ENCODE data around the gene SCNN1A. TPM values are rescaled to one million over a fixed set of nuclear protein-coding genes. Genes with fewer than 3 reads are reported as not detected.

SCNN1A gene
- total RNA-seq, 1 donor from 2014 or later = 29.2 TPM

DNA sequence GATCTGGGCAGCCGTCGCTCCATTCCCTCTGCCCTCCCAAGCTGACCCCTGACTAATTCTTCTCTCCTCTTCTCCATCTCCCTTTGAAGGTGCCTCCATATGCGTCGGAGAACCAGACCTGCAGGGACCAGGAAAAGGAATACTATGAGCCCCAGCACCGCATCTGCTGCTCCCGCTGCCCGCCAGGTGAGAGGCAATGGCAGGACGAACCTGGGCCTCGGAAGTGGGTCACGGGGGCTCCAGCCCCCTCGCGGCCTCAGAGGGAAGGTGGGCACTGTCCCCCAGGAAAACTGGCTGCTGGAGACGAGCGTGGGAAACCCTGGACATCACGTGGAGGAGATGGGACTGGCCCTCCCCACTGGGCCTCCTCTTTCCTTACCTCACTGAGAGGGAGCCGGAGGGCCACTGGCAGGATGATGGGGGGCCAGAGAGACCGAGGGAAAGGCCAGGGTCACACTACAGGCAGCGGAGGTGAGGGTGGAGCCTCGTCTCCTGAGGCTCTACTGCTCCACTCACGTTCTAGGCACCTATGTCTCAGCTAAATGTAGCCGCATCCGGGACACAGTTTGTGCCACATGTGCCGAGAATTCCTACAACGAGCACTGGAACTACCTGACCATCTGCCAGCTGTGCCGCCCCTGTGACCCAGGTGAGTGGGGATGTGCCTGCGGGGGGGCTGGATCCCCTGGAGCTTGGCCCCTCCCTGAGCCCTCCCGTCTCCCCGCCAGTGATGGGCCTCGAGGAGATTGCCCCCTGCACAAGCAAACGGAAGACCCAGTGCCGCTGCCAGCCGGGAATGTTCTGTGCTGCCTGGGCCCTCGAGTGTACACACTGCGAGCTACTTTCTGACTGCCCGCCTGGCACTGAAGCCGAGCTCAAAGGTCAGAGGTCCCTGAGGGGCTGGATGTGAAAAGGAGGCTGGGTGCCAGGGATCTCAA is 9.4 kb upstream of the SCNN1A start:
- Mint-ChIP-seq H3K27me3 (no peaks in the 10 kb centered on the region), H3K9me3 (no peaks in the 10 kb centered on the region), H3K27ac (peak overlapping the region; percentile 75), H3K36me3 (peaks cover 6% of the 10 kb centered on the region), H3K4me1 (ENCODE audit: unreplicated experiment) (peaks cover 4% of the 10 kb centered on the region), H3K4me3 (peak overlapping the region; percentile 61)
- no peak for TF ChIP-seq CTCF (conservative IDR thresholded peaks at IDR 0.05)
- DNase-seq (ENCODE audit: extremely low spot score, unreplicated experiment) = no peak

DNA sequence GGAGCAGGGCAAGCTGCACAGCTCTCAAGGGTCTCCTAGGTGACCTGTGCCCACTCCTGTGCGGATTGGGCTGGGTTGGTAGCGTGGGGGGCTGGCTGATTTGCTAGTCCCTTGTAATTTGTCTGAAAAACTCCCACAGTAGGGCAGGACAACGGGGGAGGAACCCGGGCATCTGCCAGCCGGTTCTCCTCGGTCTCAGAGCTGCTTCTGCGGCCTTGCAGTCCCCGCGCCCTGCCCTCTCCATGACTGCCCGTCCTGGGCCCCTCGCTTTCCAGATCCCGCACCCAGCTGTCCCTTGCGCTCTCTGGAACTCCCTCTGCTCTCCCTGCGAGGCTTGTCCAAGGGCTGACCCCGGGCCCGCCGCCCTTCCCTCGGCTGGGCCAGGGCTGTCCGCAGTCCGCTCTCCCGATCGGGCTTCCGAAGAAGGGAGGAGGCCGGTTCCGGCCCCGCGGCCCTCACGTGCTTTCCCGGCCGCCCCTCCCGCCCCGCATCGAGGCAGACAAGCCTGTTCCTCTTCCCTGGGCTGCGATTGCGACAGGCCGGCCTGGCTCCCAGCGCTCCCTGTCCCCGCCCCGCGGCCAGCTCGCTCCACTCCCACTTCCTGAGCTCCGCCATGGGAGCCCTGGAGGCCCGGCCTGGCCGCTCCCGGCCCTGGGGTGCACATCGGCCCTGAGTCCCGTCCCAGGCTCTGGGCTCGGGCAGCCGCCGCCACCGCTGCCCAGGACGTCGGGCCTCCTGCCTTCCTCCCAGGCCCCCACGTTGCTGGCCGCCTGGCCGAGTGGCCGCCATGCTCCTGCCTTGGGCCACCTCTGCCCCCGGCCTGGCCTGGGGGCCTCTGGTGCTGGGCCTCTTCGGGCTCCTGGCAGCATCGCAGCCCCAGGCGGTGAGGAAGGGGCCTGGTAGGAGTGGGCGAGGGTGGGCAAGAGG is 8.5 kb upstream of the SCNN1A start, which contains the start of gene LTBR:
Gene LTBR (plus strand): TSS at position 591 of the 927 bp plus-strand sequence. CDS start 197 bp downstream, at position 788.
- peak within 1 kb of the TSS; percentile 68 for H3K4me3 Mint-ChIP-seq
- no peaks in the 10 kb centered on the region for H3K27me3 Mint-ChIP-seq
- peak within 1 kb of the TSS; percentile 79 for H3K27ac Mint-ChIP-seq
- peaks cover 4% of the 10 kb centered on the region for H3K4me1 Mint-ChIP-seq (ENCODE audit: unreplicated experiment)
- no peak for DNase-seq (ENCODE audit: extremely low spot score, unreplicated experiment)
- peaks cover 4% of the 10 kb centered on the region for H3K36me3 Mint-ChIP-seq
- TF ChIP-seq CTCF (conservative IDR thresholded peaks at IDR 0.05) = no peak
- H3K9me3 Mint-ChIP-seq = no peaks in the 10 kb centered on the region

GRCh38 chr12:6382982-6383381 is 7.6 kb upstream of the SCNN1A start:
- H3K9me3 Mint-ChIP-seq = no peaks in the 10 kb centered on the region
- no peaks in the 10 kb centered on the region for H3K27me3 Mint-ChIP-seq
- H3K36me3 Mint-ChIP-seq = no peaks in the 10 kb centered on the region
- TF ChIP-seq CTCF (conservative IDR thresholded peaks at IDR 0.05) = no peak
- peak overlapping the region; percentile 79 for H3K27ac Mint-ChIP-seq
- peak overlapping the region; percentile 68 for H3K4me3 Mint-ChIP-seq
- H3K4me1 Mint-ChIP-seq (ENCODE audit: unreplicated experiment) = peaks cover 2% of the 10 kb centered on the region
- no peak for DNase-seq (ENCODE audit: extremely low spot score, unreplicated experiment)

DNA sequence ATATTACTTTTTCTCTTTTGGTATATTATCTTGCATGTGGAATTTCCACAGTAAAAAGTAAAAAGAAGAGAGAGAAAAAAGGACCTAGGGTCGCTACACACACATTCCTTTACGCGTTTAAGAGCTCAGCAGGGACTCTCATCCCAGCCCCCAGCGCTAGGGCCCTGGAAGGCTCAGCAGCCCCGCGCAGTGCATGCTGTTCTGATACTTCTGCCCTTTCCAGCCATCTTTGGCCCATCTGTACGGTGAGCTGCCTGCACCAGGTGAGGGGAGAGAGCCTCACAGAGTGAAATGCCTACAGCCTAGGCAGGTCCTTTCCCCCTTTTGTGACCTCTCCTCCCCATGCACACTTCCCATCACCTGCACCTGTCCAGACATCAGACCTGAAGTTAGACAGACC is 7.0 kb upstream of the SCNN1A start:
- no peaks in the 10 kb centered on the region for H3K4me1 Mint-ChIP-seq (ENCODE audit: unreplicated experiment)
- DNase-seq (ENCODE audit: extremely low spot score, unreplicated experiment) = no peak
- peak overlapping the region; percentile 79 for H3K27ac Mint-ChIP-seq
- H3K9me3 Mint-ChIP-seq = no peaks in the 10 kb centered on the region
- no peak for TF ChIP-seq CTCF (conservative IDR thresholded peaks at IDR 0.05)
- H3K4me3 Mint-ChIP-seq = peak overlapping the region; percentile 68
- H3K27me3 Mint-ChIP-seq = no peaks in the 10 kb centered on the region
- H3K36me3 Mint-ChIP-seq = no peaks in the 10 kb centered on the region

Data from type B pancreatic cell (in vitro differentiated cells).